Lower leg skin (tissue), 4 donors: ENCODE measurements around the gene RASSF5. TPM values are rescaled to one million over a fixed set of nuclear protein-coding genes. Genes with fewer than 3 reads are reported as not detected.

ENCODE experiments used
- DNase-seq, 2 donors: peaks; one replicate each; pipeline ENCODE4 v3.0.0-alpha.2; 2019; ENCODE audit warnings: low spot score in 2 of 2
- H3K4me3 ChIP-seq: fragments of 200-600 bp; sonication (generic); 2 replicates; pipeline ENCODE4 v1.5.1; 2017; ENCODE audit warnings: mild to moderate bottlenecking, low read depth; ENCODE audit not compliant: poor library complexity, severe bottlenecking
- CTCF ChIP-seq, 3 donors: fragments of 450-650 bp; IDR thresholded peaks; one replicate each; pipeline ENCODE4 v1.5.1; 2016; ENCODE audit warnings: antibody characterized with exemption in 3 of 3, mild to moderate bottlenecking in 3 of 3, moderate library complexity in 2 of 3
- POLR2A ChIP-seq, 2 donors: fragments of 450-650 bp; IDR thresholded peaks; one replicate each; pipeline ENCODE4 v1.6.1; 2016 to 2017; ENCODE audit warnings: antibody characterized with exemption in 2 of 2, mild to moderate bottlenecking in 1 of 2, moderate library complexity in 1 of 2
- WGBS, 2 donors: methylation state at CpG; one replicate each; pipeline ENCODE4 v1.1.5; 2018; 5-methylcytosine and 5-hydroxymethylcytosine counted together
- intact Hi-C: fragments of 100-400 bp; cut with DNase I; formaldehyde crosslinking; loops from one replicate; pipeline ENCODE4 v1.15.0; 2023; ENCODE audit warnings: low total_unique reads
- total RNA-seq, 4 donors: library from RNA; depleted of rRNA; stranded (reverse); fragments of >200 nt; gene quantifications; one replicate each; pipeline ENCODE4 v1.1.0, GENCODE V29; 2016

RASSF5 gene
- total RNA-seq, 4 donors from 2014 or later = 81.3 to 102 (median 86.1) TPM

- H3K4me3 ChIP-seq = no peak overlapping the region
- peak; percentile 75 to 96 for DNase-seq
- 78 to 84% methylated on average over 13 to 16 of the region's 16 CpGs for WGBS, 2 donors
- intact Hi-C loops = loop anchor here (5.0 kb wide), 1 partner anchor 92 kb away; no protein-coding TSS in a partner anchor
- TF ChIP-seq POLR2A (IDR thresholded peaks at IDR 0.05) (no peak), CTCF (IDR thresholded peaks at IDR 0.05) (peak in 1 of 3 donors; percentile 63)
Measured at GRCh38 chr1:206583707-206584648, 76.6 kb downstream of the RASSF5 start.

GRCh38 chr1:206584683-206585082, 77.4 kb downstream of the RASSF5 start:
- H3K4me3 ChIP-seq = no peak overlapping the region
- DNase-seq = no peak
- WGBS, 2 donors = 57 to 62% methylated on average over 4 of the region's 4 CpGs
- TF ChIP-seq POLR2A (IDR thresholded peaks at IDR 0.05) = no peak
- no peak for TF ChIP-seq CTCF (IDR thresholded peaks at IDR 0.05)
- intact Hi-C loops = loop anchor here (5.0 kb wide), 1 partner anchor 92 kb away; no protein-coding TSS in a partner anchor

GRCh38 chr1:206586501-206587445, 79.4 kb downstream of the RASSF5 start:
- intact Hi-C loops = no loop called here
- DNase-seq = no peak
- WGBS, 2 donors = 41 to 50% methylated on average over 13 of the region's 13 CpGs
- TF ChIP-seq POLR2A (IDR thresholded peaks at IDR 0.05) = no peak
- H3K4me3 ChIP-seq = no peak overlapping the region

DNA sequence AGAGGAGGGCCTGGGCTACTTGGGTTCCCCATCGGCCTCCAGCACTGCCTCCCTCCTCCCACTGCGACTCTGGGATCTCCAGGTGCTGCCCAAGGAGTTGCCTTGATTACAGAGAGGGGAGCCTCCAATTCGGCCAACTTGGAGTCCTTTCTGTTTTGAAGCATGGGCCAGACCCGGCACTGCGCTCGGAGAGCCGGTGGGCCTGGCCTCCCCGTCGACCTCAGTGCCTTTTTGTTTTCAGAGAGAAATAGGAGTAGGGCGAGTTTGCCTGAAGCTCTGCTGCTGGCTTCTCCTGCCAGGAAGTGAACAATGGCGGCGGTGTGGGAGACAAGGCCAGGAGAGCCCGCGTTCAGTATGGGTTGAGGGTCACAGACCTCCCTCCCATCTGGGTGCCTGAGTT, 80.6 kb downstream of the RASSF5 start:
- no peak for DNase-seq
- no peak overlapping the region for H3K4me3 ChIP-seq
- intact Hi-C loops = no loop called here
- no peak for TF ChIP-seq POLR2A (IDR thresholded peaks at IDR 0.05)
- TF ChIP-seq CTCF (IDR thresholded peaks at IDR 0.05) = no peak
- WGBS, 2 donors = 87% methylated on average over 14 of the region's 14 CpGs

DNA sequence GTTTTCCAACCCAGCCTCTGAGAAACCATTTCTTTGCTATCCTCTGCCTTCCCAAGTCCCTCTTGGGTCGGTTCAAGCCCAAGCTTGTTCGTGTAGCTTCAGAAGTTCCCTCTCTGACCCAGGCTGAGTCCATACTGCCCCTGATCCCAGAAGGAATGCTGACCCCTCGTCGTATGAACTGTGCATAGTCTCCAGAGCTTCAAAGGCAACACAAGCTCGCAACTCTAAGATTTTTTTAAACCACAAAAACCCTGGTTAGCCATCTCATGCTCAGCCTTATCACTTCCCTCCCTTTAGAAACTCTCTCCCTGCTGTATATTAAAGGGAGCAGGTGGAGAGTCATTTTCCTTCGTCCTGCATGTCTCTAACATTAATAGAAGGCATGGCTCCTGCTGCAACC, 81.2 kb downstream of the RASSF5 start:
- WGBS, 2 donors = 74 to 81% methylated on average over 6 of the region's 6 CpGs
- intact Hi-C loops = no loop called here

More for the DNA sequence above, 81.2 kb downstream of the RASSF5 start:
- no peak overlapping the region for H3K4me3 ChIP-seq
- no peak for DNase-seq
- TF ChIP-seq CTCF (IDR thresholded peaks at IDR 0.05) = no peak
- no peak for TF ChIP-seq POLR2A (IDR thresholded peaks at IDR 0.05)
